Measurements from ENCODE around the gene VPS72.
"Not testable (repeated sequence)": the region's sequence is repeated elsewhere in the genome, so short reads cannot be mapped to it uniquely, and the experiment has no call there.

The VPS72 gene

GRCh38 chr1:151199873-151200581 is 10.0 kb upstream of the VPS72 start:
- Histone ChIP-seq H2AFZ (ENCODE audit: low read length, unreplicated experiment) (no peak overlapping the region), H3K4me3 (ENCODE audit: low read depth, low read length) (peak overlapping the region; percentile 100), H3K36me3 (ENCODE audit: insufficient read depth, low read length) (peaks cover 15% of the 10 kb centered on the region), H3K27me3 (ENCODE audit: insufficient read depth, low read length) (no peaks in the 10 kb centered on the region), H3K4me1 (ENCODE audit: control insufficient read depth, insufficient read depth, low read length, unreplicated experiment) (peaks cover 26% of the 10 kb centered on the region), H3K27ac (ENCODE audit: low read depth, low read length) (peak overlapping the region; percentile 93), H3K79me2 (ENCODE audit: control insufficient read depth, insufficient read depth, low read length, unreplicated experiment) (peaks cover 63% of the 10 kb centered on the region)

DNA sequence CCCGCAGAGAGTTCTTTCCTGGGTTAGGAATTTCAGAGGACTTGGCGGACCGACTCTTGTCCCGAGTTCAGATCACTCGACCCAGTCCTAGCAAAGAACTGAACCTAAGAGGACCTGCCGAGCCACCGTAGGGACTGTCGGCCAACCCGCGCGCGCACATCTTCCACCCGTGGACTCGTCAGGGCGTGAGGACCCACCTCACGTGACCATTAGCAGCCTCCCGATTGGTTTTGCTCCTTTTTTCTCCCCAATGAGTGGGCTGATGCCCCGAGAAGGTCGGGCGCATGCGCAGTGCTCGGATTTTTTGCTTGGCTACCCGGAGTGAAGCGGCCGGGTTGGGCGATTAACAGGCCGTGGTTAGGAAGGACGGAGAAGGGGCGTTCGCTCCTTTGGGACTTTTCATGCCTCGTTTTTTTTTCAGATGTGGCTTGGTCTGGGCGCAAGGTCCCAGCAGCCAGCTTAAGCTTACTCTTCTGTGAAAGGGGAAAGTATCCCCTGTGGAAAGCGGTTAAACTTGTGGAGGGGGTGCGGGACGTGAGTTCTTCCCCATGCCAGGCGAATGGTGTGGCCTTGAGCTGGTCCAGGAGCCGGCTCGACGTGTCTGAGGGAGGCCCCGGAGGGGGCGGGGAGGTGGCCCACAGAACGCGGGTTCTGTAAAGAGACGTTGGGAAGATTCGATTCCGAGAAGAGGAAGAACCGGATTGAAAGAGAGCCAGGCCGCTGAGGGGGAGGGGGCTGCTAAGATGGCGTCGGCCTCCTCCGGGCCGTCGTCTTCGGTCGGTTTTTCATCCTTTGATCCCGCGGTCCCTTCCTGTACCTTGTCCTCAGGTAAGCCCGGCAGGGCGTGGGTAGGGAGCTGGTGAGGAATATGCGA is 8.5 kb upstream of the VPS72 start, which contains the start of gene PIP5K1A:
Gene PIP5K1A (plus strand): TSS at position 299 of the 874 bp plus-strand sequence. CDS start 445 bp downstream, at position 744.
- peak within 1 kb of the TSS; percentile 93 for H3K27ac ChIP-seq (ENCODE audit: low read depth, low read length)
- peak within 1 kb of the TSS; percentile 90 for H2AFZ ChIP-seq (ENCODE audit: low read length, unreplicated experiment)
- H3K4me1 ChIP-seq (ENCODE audit: control insufficient read depth, insufficient read depth, low read length, unreplicated experiment): peaks cover 26% of the 10 kb centered on the region
- H3K4me3 ChIP-seq (ENCODE audit: low read depth, low read length): peak within 1 kb of the TSS; percentile 100
- H3K27me3 ChIP-seq (ENCODE audit: insufficient read depth, low read length): no peaks in the 10 kb centered on the region
- H3K79me2 ChIP-seq (ENCODE audit: control insufficient read depth, insufficient read depth, low read length, unreplicated experiment): peaks cover 48% of the 10 kb centered on the region
- peaks cover 9% of the 10 kb centered on the region for H3K36me3 ChIP-seq (ENCODE audit: insufficient read depth, low read length)

DNA sequence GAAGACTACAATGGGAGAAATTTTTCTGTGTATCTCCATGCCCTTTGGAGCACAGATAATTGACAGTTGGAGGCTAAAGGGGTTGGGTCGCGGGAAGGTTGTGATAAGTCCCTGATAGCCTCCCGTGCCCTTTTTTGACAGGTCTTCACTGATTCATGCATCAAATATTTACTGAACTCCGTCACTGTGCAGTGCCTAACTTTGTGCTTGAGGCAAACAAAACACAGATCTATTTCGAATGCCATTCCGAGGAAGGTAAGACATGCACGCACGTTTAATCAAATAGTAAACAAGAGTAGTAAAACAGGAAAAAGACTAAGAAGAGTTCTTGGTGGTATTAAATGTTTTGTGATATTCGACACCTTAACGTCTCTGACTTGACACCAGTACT is 7.9 kb upstream of the VPS72 start:
- H2AFZ ChIP-seq (ENCODE audit: low read length, unreplicated experiment): peak overlapping the region; percentile 81
- H3K27me3 ChIP-seq (ENCODE audit: insufficient read depth, low read length): no peaks in the 10 kb centered on the region
- peaks cover 6% of the 10 kb centered on the region for H3K36me3 ChIP-seq (ENCODE audit: insufficient read depth, low read length)
- H3K79me2 ChIP-seq (ENCODE audit: control insufficient read depth, insufficient read depth, low read length, unreplicated experiment): peaks cover 42% of the 10 kb centered on the region
- H3K4me3 ChIP-seq (ENCODE audit: low read depth, low read length): peak overlapping the region; percentile 100
- peaks cover 26% of the 10 kb centered on the region for H3K4me1 ChIP-seq (ENCODE audit: control insufficient read depth, insufficient read depth, low read length, unreplicated experiment)
- peak overlapping the region; percentile 93 for H3K27ac ChIP-seq (ENCODE audit: low read depth, low read length)

GRCh38 chr1:151196292-151196800 is 6.3 kb upstream of the VPS72 start:
- Histone ChIP-seq H3K27me3 (ENCODE audit: insufficient read depth, low read length) (no peaks in the 10 kb centered on the region), H3K36me3 (ENCODE audit: insufficient read depth, low read length) (no peaks in the 10 kb centered on the region), H3K27ac (ENCODE audit: low read depth, low read length) (peak overlapping the region; percentile 92), H3K4me1 (ENCODE audit: control insufficient read depth, insufficient read depth, low read length, unreplicated experiment) (peaks cover 15% of the 10 kb centered on the region), H3K79me2 (ENCODE audit: control insufficient read depth, insufficient read depth, low read length, unreplicated experiment) (peaks cover 26% of the 10 kb centered on the region), H2AFZ (ENCODE audit: low read length, unreplicated experiment) (no peak overlapping the region), H3K4me3 (ENCODE audit: low read depth, low read length) (peak overlapping the region; percentile 38)

DNA sequence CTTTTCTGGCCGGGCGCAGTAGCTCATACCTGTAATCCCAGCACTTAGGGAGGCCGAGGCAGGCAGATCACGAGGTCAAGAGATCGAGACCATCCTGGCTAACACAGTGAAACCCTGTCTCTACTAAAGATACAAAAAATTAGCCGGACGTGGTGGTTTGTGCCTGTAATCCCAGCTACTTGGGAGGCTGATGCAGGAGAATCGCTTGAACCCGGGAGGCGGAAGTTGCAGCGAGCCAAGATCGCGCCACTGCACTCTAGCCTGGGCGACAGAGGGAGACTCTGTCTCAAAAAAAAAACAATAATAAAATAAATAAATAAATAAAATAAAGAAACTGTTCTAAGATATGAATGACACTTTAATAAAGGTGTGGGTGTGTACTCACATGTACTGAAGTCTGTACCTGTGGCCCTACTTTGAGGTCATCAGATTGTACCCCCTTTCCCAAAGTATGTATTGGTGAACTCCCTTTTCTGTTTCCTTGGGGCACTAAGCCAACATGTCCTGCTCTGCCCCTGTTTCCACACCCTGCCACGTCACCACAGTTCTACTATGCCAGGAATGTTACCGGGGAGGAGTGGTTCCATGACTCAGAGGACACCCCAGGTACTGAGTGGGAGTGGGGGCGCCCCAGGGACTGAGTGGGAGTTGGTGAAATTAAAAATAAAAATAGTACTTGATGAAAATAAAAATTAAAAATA is 5.0 kb upstream of the VPS72 start:
- H3K27me3 ChIP-seq (ENCODE audit: insufficient read depth, low read length); H2AFZ ChIP-seq (ENCODE audit: low read length, unreplicated experiment); H3K36me3 ChIP-seq (ENCODE audit: insufficient read depth, low read length): not testable (repeated sequence)
- Histone ChIP-seq H3K27ac (ENCODE audit: low read depth, low read length) (peak overlapping the region; percentile 92), H3K4me1 (ENCODE audit: control insufficient read depth, insufficient read depth, low read length, unreplicated experiment) (peaks cover 17% of the 10 kb centered on the region), H3K4me3 (ENCODE audit: low read depth, low read length) (peak overlapping the region; percentile 61), H3K79me2 (ENCODE audit: control insufficient read depth, insufficient read depth, low read length, unreplicated experiment) (peaks cover 17% of the 10 kb centered on the region)

- Histone ChIP-seq H3K4me1 (ENCODE audit: control insufficient read depth, insufficient read depth, low read length, unreplicated experiment) (peaks cover 17% of the 10 kb centered on the region), H2AFZ (ENCODE audit: low read length, unreplicated experiment) (no peak overlapping the region), H3K4me3 (ENCODE audit: low read depth, low read length) (peak overlapping the region; percentile 38; the same call in 1 of the 2 replicates), H3K79me2 (ENCODE audit: control insufficient read depth, insufficient read depth, low read length, unreplicated experiment) (peaks cover 16% of the 10 kb centered on the region), H3K27me3 (ENCODE audit: insufficient read depth, low read length) (no peaks in the 10 kb centered on the region), H3K27ac (ENCODE audit: low read depth, low read length) (peak overlapping the region; percentile 92), H3K36me3 (ENCODE audit: insufficient read depth, low read length) (no peaks in the 10 kb centered on the region)
Measured at GRCh38 chr1:151193856-151194255, 3.9 kb upstream of the VPS72 start.

GRCh38 chr1:151193304-151193703 is 3.3 kb upstream of the VPS72 start:
- Histone ChIP-seq H3K4me1 (ENCODE audit: control insufficient read depth, insufficient read depth, low read length, unreplicated experiment) (peaks cover 21% of the 10 kb centered on the region), H2AFZ (ENCODE audit: low read length, unreplicated experiment) (no peak overlapping the region), H3K4me3 (ENCODE audit: low read depth, low read length) (no peak overlapping the region), H3K27ac (ENCODE audit: low read depth, low read length) (no peak overlapping the region), H3K36me3 (ENCODE audit: insufficient read depth, low read length) (no peaks in the 10 kb centered on the region), H3K79me2 (ENCODE audit: control insufficient read depth, insufficient read depth, low read length, unreplicated experiment) (peaks cover 17% of the 10 kb centered on the region), H3K27me3 (ENCODE audit: insufficient read depth, low read length) (no peaks in the 10 kb centered on the region)

DNA sequence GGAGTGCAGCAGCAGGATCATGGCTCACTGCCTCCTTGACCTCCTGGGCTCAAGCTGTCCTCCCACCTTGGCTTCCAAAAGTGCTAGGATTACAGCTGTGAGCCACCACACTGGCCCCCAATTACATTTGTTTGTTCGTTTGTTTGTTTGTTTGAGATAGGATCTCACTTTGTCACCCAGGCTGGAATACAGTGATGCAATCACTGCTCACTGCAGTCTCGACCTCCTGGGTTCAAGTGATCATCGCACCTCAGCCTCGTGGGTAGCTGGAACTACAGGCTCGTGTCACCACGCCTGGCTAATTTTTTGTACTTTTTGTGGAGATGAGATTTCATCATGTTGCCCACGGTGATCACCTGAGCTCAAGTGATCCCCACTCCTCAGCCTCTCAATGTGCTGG is 2.0 kb upstream of the VPS72 start:
- no peaks in the 10 kb centered on the region for H3K36me3 ChIP-seq (ENCODE audit: insufficient read depth, low read length)
- H3K79me2 ChIP-seq (ENCODE audit: control insufficient read depth, insufficient read depth, low read length, unreplicated experiment): peaks cover 24% of the 10 kb centered on the region
- no peaks in the 10 kb centered on the region for H3K27me3 ChIP-seq (ENCODE audit: insufficient read depth, low read length)
- peaks cover 15% of the 10 kb centered on the region for H3K4me1 ChIP-seq (ENCODE audit: control insufficient read depth, insufficient read depth, low read length, unreplicated experiment)
- H3K27ac ChIP-seq (ENCODE audit: low read depth, low read length): no peak overlapping the region
- H2AFZ ChIP-seq (ENCODE audit: low read length, unreplicated experiment): no peak overlapping the region
- H3K4me3 ChIP-seq (ENCODE audit: low read depth, low read length): no peak overlapping the region

DNA sequence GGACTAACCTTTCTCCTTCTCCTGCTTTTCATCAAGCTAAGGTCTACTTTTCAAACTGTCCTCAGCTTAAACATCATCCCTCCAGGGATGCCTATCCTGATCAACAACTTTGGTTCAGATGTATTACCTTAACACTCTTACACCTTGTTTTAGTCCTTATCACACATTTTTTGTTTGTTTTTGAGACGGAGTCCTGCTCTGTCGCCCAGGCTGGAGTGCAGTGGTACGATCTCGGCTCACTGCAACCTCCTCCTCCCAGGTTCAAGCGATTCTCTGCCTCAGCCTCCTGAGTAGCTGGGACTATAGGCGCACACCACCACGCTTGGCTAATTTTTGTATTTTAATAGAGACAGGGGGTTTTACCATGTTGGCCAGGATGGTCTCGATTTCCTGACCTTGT is 1.3 kb downstream of the VPS72 start:
- Histone ChIP-seq H3K4me3 (ENCODE audit: low read depth, low read length) (peak overlapping the region; percentile 96), H3K4me1 (ENCODE audit: control insufficient read depth, insufficient read depth, low read length, unreplicated experiment) (peaks cover 11% of the 10 kb centered on the region), H3K79me2 (ENCODE audit: control insufficient read depth, insufficient read depth, low read length, unreplicated experiment) (peaks cover 31% of the 10 kb centered on the region)
- H3K27me3 ChIP-seq (ENCODE audit: insufficient read depth, low read length); H3K27ac ChIP-seq (ENCODE audit: low read depth, low read length); H3K36me3 ChIP-seq (ENCODE audit: insufficient read depth, low read length); H2AFZ ChIP-seq (ENCODE audit: low read length, unreplicated experiment): not testable (repeated sequence)

DNA sequence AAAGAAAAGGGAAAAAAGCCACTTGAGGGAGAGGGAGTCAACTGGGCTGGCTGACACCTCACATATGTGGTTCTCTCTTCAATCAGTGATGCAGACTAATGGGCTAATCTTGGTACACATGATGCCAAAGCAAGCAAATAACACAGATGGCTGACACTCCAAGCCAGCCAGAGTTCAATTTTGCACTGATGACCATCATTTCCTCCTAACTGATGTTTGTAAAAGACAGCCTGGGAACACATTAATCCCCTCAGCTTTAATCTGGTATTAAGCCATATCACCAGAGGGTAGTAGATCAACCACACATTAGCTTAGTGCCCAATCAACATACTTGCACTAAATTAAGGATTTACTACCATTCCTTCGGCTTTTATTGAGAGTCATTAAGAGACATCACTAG is 2.8 kb downstream of the VPS72 start:
- no peak overlapping the region for H3K4me3 ChIP-seq (ENCODE audit: low read depth, low read length)
- H3K4me1 ChIP-seq (ENCODE audit: control insufficient read depth, insufficient read depth, low read length, unreplicated experiment): peaks cover 11% of the 10 kb centered on the region
- no peaks in the 10 kb centered on the region for H3K27me3 ChIP-seq (ENCODE audit: insufficient read depth, low read length)
- no peak overlapping the region for H2AFZ ChIP-seq (ENCODE audit: low read length, unreplicated experiment)
- H3K36me3 ChIP-seq (ENCODE audit: insufficient read depth, low read length): peaks cover 8% of the 10 kb centered on the region; the same call in 1 of the 2 replicates
- no peak overlapping the region for H3K27ac ChIP-seq (ENCODE audit: low read depth, low read length)
- H3K79me2 ChIP-seq (ENCODE audit: control insufficient read depth, insufficient read depth, low read length, unreplicated experiment): peaks cover 31% of the 10 kb centered on the region

All from ACC112 (cell line).